SKM-1 (cell line): ENCODE data around the gene PRSS12.
"Not testable (repeated sequence)": the region's sequence is repeated elsewhere in the genome, so short reads cannot be mapped to it uniquely, and the experiment has no call there.

Experiments
- DNase-seq: peaks from one replicate; lab custom pipeline; 2025; ENCODE audit not compliant: unreplicated experiment; lab: John Stamatoyannopoulos, UW

PRSS12 gene, protein sequence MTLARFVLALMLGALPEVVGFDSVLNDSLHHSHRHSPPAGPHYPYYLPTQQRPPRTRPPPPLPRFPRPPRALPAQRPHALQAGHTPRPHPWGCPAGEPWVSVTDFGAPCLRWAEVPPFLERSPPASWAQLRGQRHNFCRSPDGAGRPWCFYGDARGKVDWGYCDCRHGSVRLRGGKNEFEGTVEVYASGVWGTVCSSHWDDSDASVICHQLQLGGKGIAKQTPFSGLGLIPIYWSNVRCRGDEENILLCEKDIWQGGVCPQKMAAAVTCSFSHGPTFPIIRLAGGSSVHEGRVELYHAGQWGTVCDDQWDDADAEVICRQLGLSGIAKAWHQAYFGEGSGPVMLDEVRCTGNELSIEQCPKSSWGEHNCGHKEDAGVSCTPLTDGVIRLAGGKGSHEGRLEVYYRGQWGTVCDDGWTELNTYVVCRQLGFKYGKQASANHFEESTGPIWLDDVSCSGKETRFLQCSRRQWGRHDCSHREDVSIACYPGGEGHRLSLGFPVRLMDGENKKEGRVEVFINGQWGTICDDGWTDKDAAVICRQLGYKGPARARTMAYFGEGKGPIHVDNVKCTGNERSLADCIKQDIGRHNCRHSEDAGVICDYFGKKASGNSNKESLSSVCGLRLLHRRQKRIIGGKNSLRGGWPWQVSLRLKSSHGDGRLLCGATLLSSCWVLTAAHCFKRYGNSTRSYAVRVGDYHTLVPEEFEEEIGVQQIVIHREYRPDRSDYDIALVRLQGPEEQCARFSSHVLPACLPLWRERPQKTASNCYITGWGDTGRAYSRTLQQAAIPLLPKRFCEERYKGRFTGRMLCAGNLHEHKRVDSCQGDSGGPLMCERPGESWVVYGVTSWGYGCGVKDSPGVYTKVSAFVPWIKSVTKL

DNA sequence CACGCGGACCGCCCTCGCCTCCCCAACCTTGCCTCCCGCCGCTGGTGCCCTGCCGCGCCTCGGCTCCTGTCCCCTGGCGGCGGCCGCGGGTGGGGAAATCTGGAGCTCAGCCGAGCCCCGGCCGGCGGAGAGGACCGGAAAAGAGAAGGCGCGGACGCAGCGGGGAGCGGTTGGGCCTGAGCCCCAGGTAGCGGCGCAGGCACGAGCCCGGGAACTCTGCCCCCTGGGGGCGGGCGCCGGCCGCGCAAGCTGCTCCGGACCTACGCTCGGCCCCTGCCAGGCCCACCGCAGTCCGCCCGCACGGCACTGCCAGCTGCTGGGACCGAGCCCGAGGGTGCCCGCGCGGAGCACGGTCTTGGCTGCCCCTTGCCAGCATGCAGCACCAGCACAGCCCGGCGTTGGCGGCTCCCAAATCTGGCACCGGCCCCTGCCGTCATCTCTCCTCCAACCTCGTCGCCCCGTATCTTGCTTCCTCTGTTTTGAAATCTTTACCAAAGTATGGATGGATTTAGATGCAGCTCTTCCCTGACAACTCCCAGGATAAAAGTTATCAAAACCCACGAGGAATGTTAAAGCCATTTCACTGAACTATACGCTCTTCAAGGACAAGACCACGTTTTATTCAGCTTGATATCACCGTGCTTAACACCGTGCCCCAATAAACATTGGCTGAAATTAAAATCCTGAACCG, at the start of gene PRSS12:
Gene PRSS12, minus strand, starts transcription at position 161 of the 691 bp plus-strand sequence. CDS start 283 bp downstream, outside the sequence.
- peak; percentile 71 for DNase-seq

DNA sequence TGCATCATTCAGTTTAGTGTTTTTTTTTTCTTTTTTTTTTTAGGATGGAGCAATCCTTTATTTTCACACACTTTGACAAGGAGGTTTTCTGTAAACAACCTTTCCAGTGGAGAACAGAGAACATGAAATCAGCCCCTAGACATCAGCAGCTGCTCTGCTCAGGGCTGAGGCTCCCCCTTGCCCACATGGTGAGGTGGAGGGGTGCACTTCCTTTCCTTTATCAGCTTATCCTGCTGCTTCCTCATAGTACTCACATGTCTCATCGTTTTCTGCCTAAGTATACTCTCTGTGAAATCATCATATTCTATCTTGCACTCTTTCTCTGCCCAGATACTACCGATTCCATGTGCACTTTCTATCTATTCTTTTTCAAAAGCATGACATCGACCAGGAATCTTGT, 47.6 kb upstream of the PRSS12 start:
- no peak for DNase-seq

DNA sequence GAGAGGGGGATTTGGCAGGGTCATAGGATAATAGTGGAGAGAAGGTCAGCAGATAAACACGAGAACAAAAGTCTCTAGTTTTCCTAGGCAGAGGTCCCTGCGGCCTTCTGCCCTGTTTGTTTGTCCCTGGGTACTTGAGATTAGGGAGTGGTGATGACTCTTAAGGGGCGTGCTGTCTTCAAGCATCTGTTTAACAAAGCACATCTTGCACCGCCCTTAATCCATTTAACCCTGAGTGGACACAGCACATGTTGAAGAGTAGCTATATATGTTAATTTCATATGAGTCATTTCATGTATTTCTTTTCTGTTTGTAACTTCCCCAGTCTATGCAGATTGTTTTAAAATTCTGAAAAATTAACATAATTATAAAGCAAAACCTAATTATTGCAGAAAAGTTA, 47.1 kb upstream of the PRSS12 start:
- DNase-seq = not testable (repeated sequence)

GRCh38 chr4:118398226-118399090, 45.7 kb upstream of the PRSS12 start:
- peak; percentile 39 for DNase-seq

- no peak for DNase-seq
These were observed 44.8 kb upstream of the PRSS12 start for GRCh38 chr4:118397623-118397979.

DNA sequence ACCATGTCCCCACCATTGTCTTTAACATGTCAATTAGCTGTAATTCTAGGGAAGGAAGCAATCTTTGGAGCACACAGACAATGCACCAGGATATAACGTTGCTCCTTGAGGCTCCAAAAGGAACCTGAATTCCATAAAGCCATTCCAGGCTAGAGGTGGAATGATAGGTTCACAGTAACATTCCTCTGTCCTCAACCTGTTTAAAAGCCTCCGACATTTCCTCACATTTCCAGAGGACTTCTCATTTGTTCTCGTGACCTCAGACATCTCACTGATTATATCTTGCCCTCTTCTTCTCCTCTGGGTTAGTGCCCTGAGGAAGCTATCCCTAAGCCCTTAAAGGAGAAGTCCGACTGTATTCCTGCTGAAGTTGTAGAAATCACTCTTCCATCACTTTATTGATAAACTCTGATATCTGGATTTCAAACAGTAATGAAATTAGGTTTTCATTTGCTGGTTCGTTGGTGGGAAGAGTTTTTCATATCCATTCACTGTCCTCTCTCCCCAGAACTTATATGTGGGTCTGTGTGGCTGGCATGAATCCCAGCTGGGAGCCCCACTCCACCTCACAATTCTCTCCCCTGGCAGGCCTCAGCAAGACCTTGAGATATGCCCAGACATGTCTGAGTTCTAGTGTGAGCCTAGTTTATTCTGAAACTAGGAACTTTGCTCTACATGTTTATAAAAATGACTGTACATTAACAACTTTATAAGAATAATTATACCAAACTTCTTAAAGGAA, 44.2 kb upstream of the PRSS12 start:
- DNase-seq = no peak

GRCh38 chr4:118395057-118395644, 42.3 kb upstream of the PRSS12 start:
- DNase-seq = no peak

DNA sequence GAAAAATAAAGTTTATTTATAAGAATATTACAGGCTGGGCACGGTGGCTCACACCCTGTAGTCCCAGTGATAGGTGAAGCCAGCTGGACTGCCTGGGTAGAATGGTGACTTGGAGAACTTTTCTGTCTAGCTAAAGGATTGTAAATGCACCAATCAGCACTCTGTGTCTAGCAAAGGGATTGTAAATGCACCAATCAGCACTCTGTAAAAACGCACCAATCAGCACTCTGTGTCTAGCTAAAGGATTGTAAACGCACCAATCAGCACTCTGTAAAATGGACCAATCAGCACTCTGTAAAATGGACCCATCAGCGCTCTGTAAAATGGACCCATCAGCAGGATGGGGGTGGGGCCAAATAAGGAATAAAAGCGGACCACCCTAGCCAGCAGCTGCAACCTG, 39.7 kb upstream of the PRSS12 start:
- DNase-seq = not testable (repeated sequence)

DNA sequence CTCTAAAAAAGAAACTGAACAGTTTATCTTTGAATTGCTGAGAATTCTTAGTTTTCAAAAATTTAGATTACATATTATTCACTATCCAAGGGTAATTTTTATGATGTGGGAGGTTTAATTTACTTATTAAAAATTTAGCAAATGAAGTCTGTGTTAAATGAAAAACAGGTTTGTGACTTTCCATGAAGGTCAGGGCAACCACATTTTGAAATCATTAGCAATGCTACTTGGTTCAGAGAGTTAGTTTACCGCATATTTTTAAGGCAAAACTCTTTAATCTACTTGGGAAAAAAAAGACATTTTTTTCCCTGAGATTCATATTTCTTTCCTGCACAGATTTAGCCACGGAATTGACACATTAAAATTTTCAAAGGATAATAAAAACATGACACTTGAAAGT, 37.3 kb upstream of the PRSS12 start:
- no peak for DNase-seq

DNA sequence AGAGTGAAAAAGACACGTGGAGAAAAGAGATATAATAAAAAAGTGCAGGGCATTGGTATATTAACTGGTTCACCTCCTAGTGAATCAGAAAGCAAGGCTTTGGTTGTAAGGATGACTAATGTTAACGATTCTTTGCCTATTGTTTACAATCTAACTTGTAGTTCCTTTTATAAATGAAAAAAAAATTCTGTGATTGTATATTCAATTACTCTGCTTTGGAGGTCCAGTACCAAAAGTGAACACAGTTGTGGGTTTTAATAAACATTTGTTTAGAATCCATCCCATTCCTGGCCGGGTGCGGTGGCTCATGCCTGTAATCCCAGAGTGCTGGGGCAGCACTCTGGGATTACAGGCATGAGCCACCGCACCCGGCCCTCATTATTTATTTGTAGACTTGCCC, 36.9 kb upstream of the PRSS12 start:
- no peak for DNase-seq

GRCh38 chr4:118388606-118389005, 35.8 kb upstream of the PRSS12 start:
- no peak for DNase-seq

DNA sequence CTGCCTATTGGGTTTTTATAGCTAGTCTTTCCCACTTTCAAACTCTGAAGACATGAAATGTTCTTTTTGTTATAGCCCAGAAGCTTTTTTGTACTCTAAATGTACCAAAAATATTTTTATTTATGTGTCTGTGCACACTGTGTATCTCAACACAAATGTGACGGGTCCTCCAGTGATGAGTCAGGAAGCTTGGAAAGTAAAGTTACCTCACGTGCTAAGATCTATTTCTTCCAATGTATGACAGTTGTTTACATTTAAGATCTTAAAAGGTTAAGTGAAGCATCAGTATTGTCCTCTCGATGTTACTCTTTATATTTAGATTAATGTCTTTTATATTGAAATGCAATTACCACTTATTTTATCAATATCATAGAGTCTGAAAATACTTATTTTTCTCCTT, 29.1 kb upstream of the PRSS12 start:
- DNase-seq = no peak

DNA sequence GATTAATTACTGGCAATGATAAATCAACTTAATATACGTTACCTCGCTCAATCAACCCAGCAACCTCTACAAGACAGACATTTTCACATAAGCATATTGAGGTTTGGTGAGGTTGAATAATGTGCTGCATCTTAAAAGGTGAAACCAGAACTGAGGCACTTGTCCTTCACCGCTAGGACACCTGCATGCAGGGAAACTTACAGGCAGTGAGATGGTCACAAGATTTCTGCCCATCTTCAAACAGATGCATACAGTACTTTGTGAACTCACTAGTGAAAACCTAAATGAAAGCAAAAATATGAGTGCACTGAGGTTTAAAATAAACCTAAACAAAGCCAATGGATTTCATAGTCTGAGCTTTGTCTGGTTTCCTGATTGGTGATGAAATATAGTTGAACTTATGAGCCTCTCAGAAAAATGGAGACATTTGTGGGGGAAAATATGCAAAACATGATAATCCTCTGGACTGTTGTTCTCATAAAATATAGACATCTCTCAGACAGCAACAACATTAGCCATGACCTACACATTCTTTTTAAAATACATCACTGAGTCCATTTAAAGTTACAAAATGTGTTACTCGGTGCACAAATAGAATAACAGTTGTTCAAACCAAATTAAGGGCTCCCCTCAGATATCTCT, 20.9 kb upstream of the PRSS12 start:
- no peak for DNase-seq

- DNase-seq = no peak
These were observed 19.4 kb upstream of the PRSS12 start for GRCh38 chr4:118372251-118372650.

GRCh38 chr4:118369231-118369630, 16.4 kb upstream of the PRSS12 start:
- DNase-seq = no peak

GRCh38 chr4:118367872-118368271, 15.1 kb upstream of the PRSS12 start:
- no peak for DNase-seq

DNA sequence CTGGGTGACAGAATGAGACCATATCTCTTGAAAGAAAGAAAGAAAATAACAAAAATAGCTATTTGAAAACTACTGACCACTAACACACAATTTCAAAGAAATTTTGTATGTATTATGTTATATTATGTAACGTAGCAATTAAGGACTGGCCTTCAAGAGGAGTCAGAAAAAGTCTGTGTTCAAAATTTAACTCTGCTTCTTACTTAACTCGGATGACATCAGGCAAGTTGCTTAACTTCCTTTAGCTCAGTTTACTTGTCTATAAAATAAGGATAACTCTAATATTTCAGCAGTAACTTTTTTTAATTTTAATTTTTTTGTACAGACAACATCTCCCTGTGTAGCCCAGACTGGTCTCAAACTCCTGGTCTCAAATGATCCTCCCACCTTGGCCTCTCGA, 14.6 kb upstream of the PRSS12 start:
- DNase-seq = no peak

DNA sequence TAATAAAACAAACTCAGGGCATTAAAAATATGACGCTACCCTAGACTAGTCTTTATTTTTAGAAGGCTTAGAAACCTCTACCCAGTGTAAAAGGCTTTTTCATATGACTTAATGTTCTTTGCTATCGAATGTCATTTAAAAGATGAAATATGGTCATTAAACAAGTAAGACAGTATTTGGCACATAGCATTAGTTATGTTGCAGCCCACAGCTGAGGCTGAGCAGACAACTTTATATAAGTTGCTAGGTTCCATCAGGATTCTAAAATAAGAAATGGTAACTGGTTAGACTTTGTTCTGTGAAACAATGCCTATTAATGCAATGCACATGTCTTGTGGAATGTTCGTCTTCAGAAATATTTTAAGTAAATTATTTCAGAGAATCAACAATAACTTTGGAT, 10.4 kb upstream of the PRSS12 start:
- no peak for DNase-seq

DNA sequence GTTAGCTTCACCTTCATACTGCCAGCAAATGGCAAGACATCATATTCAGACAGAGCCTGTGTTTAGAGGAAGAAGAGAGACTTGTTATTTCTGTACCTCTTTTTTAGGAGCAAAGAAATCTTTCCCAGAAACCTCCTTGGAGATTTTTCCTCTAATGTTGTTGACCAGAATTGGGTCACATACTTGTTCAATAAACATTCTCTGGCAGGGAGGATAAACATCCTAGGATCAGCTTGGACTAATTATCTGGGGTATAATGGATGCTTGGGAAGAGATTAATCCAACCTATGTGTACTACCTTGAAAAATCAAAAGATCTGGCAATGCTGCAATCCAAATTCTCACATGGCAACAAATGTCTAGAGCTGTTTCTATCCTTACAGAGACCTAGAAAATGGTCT, 8.4 kb upstream of the PRSS12 start:
- DNase-seq = no peak
